Chondrocyte (in vitro differentiated cells): Measurements from ENCODE around the gene SNX9. TPM values are rescaled to one million over a fixed set of nuclear protein-coding genes. Genes with fewer than 3 reads are reported as not detected.
A peak's percentile ranks its signal among the peaks of the same experiment; 100 is the strongest.
"Not testable (repeated sequence)": the region's sequence is repeated elsewhere in the genome, so short reads cannot be mapped to it uniquely, and the experiment has no call there.

ENCODE experiments used
- DNase-seq: peaks from one replicate; pipeline ENCODE4 v3.0.0; 2021; ENCODE audit warnings: mixed read lengths, low spot score
- H3K27ac Mint-ChIP-seq: one replicate; pipeline ENCODE4 v1.8.0; 2021; ENCODE audit warnings: mild to moderate bottlenecking, moderate library complexity, mixed read lengths; ENCODE audit not compliant: unreplicated experiment
- H3K27me3 Mint-ChIP-seq: 2 replicates; pipeline ENCODE4 v1.8.0; 2021; ENCODE audit warnings: low read depth, mixed read lengths
- H3K36me3 Mint-ChIP-seq: 2 replicates; pipeline ENCODE4 v1.8.0; 2021; ENCODE audit warnings: low read depth, mixed read lengths
- H3K4me1 Mint-ChIP-seq: 2 replicates; pipeline ENCODE4 v1.8.0; 2021; ENCODE audit warnings: low read depth, mild to moderate bottlenecking, mixed read lengths
- H3K4me3 Mint-ChIP-seq: one replicate; pipeline ENCODE4 v1.8.0; 2021; ENCODE audit warnings: mild to moderate bottlenecking, moderate library complexity, mixed read lengths; ENCODE audit not compliant: unreplicated experiment
- H3K9me3 Mint-ChIP-seq: 2 replicates; pipeline ENCODE4 v1.8.0; 2021; ENCODE audit warnings: low read depth, mixed read lengths
- CTCF ChIP-seq: fragments of 200-600 bp; sonication (generic); IDR thresholded peaks from 2 replicates; pipeline ENCODE4 v1.5.0; 2021; ENCODE audit warnings: antibody characterized with exemption, mild to moderate bottlenecking, moderate library complexity
- total RNA-seq: library from RNA; stranded (reverse); gene quantifications from 3 replicates; pipeline ENCODE4 v1.2.1, GENCODE V29; 2021

SNX9 gene
- total RNA-seq, 1 donor from 2014 or later: 43.9 TPM

DNA sequence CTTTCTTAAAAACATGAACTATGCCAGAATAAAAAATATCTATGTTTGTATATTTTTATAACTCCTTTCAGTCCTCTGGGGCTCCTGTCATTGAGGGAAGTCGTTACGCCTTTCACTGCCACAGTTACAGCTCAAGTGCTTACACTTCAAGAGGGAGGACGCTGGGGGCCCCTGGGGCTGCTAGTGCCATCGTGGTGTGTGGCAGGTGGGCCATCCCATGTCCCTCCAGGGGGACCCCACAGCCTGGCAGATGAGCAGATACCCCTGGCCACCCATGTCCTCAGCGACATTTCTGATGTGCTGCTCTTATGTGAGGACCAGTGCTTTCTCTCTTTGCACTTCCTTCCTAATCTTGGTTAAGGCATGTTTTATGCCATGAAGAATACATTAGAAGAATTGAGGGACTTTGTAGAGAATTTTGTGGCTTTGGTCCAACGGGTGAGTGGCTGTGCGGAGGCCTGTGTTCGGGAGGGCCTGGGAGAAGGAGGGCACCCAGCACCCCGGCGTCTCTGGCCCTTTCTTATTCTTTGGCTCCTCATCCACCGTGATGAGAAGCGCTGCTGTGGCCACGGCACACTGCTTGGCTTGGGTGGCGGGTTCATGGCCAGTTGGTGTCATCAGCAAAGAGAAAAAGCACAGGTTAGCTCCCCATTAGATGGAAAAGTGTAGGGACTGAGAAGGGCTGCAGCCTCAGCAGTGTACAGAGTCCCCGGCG, 120.4 kb downstream of the SNX9 start:
- Mint-ChIP-seq H3K9me3 (peaks cover 4% of the 10 kb centered on the region), H3K4me3 (no peak overlapping the region), H3K27ac (no peak overlapping the region), H3K4me1 (peaks cover 2% of the 10 kb centered on the region), H3K36me3 (peaks cover 54% of the 10 kb centered on the region), H3K27me3 (no peaks in the 10 kb centered on the region)
- TF ChIP-seq CTCF: no peak
- DNase-seq: no peak

DNA sequence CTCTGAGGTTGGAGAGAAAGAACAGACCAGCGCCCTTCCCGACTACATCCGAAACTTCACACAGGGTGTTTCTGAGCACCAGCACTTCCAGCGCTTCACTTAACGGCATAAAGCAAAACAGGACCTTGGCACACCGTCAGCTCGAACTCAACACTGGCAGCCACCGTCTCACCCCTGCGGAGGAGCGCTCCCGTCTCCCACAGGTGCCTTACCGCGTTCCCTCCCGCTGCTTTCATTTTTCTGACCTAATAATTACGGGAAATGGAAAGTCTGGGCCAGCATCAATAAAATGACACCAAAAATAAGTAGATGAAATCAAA, 120.9 kb downstream of the SNX9 start:
- H3K4me1 Mint-ChIP-seq: peaks cover 2% of the 10 kb centered on the region
- no peak overlapping the region for H3K27ac Mint-ChIP-seq
- H3K36me3 Mint-ChIP-seq: peaks cover 55% of the 10 kb centered on the region
- DNase-seq: no peak
- TF ChIP-seq CTCF: no peak
- peaks cover 9% of the 10 kb centered on the region for H3K9me3 Mint-ChIP-seq
- no peak overlapping the region for H3K4me3 Mint-ChIP-seq
- H3K27me3 Mint-ChIP-seq: no peaks in the 10 kb centered on the region

- no peak for TF ChIP-seq CTCF
- no peak for DNase-seq
- peaks cover 2% of the 10 kb centered on the region for H3K4me1 Mint-ChIP-seq
- H3K9me3 Mint-ChIP-seq: peaks cover 22% of the 10 kb centered on the region
- no peaks in the 10 kb centered on the region for H3K27me3 Mint-ChIP-seq
- H3K27ac Mint-ChIP-seq: no peak overlapping the region
- H3K36me3 Mint-ChIP-seq: peaks cover 52% of the 10 kb centered on the region
- no peak overlapping the region for H3K4me3 Mint-ChIP-seq
These were observed 122.2 kb downstream of the SNX9 start for GRCh38 chr6:157944983-157945931.

DNA sequence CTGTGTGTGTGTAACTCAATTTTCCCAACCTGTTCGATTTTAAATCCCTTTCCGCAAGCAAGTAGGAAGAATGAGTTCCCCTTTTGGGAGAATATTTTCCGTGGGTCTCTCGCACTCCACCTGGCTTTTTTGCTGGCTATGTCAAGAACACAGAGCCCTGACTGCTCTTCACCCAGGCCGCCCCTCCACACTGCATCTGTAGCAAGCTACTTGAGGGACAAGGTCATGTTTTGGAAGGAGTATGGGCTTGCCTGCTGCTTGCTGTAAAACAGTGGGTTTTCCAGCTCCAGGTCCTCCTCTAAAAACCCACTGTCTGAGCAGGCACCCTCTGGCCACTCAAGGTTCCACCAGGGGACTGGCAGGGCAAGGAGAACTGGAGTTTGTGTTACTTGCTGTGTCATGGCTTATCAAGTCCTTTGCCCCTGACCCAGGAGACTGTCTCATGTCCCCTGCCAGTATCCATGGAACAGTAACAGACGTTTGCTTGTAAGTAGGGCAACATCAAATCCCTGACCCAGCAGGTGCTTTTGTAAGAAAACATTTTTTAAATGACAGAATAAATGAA, 123.1 kb downstream of the SNX9 start:
- Mint-ChIP-seq H3K4me3 (no peak overlapping the region), H3K27me3 (no peaks in the 10 kb centered on the region), H3K9me3 (peaks cover 31% of the 10 kb centered on the region), H3K36me3 (peaks cover 52% of the 10 kb centered on the region), H3K27ac (no peak overlapping the region), H3K4me1 (peaks cover 2% of the 10 kb centered on the region)
- no peak for TF ChIP-seq CTCF
- DNase-seq: no peak

GRCh38 chr6:157946865-157947532, 124.0 kb downstream of the SNX9 start:
- Mint-ChIP-seq H3K27ac (no peak overlapping the region), H3K4me3 (no peak overlapping the region), H3K9me3 (peaks cover 31% of the 10 kb centered on the region), H3K4me1 (peaks cover 2% of the 10 kb centered on the region), H3K27me3 (no peaks in the 10 kb centered on the region), H3K36me3 (peaks cover 51% of the 10 kb centered on the region)
- TF ChIP-seq CTCF: peak; percentile 60
- DNase-seq: no peak

- peaks cover 25% of the 10 kb centered on the region for H3K36me3 Mint-ChIP-seq
- peaks cover 31% of the 10 kb centered on the region for H3K9me3 Mint-ChIP-seq
- H3K27ac Mint-ChIP-seq, DNase-seq, H3K4me3 Mint-ChIP-seq, H3K4me1 Mint-ChIP-seq, H3K27me3 Mint-ChIP-seq: not testable (repeated sequence)
These were observed 127.9 kb downstream of the SNX9 start for GRCh38 chr6:157950899-157951298.
